ENCODE data around the gene OGDHL.
A peak's percentile ranks its signal among the peaks of the same experiment; 100 is the strongest.
"Not testable (repeated sequence)": the region's sequence is repeated elsewhere in the genome, so short reads cannot be mapped to it uniquely, and the experiment has no call there.

Gene OGDHL

GRCh38 chr10:49739426-49739825 lies 22.7 kb downstream of the OGDHL start:
- Mint-ChIP-seq H3K9me3 (peaks cover 0 to 6% of the 10 kb centered on the region in 2 donors), H3K27ac (no peak overlapping the region), H3K36me3 (no peaks in the 10 kb centered on the region), H3K27me3 (no peaks in the 10 kb centered on the region), H3K4me3 (no peak overlapping the region), H3K4me1 (no peaks in the 10 kb centered on the region)
- no peak for ATAC-seq (replicated peaks)
- no peak for DNase-seq

- no peak overlapping the region for H3K4me3 Mint-ChIP-seq
Observed at GRCh38 chr10:49738616-49739360, 23.3 kb downstream of the OGDHL start.

GRCh38 chr10:49737474-49738201 lies 24.5 kb downstream of the OGDHL start:
- H3K27ac Mint-ChIP-seq: no peak overlapping the region
- H3K27me3 Mint-ChIP-seq: no peaks in the 10 kb centered on the region
- no peak for ATAC-seq (replicated peaks)
- no peaks in the 10 kb centered on the region for H3K36me3 Mint-ChIP-seq
- DNase-seq: no peak
- no peaks in the 10 kb centered on the region for H3K4me1 Mint-ChIP-seq
- peaks cover 0 to 10% of the 10 kb centered on the region in 2 donors for H3K9me3 Mint-ChIP-seq
- H3K4me3 Mint-ChIP-seq: no peak overlapping the region

More at GRCh38 chr10:49738616-49739360, 23.3 kb downstream of the OGDHL start:
- no peak for DNase-seq
- no peak for ATAC-seq (replicated peaks)
- no peaks in the 10 kb centered on the region for H3K4me1 Mint-ChIP-seq
- H3K36me3 Mint-ChIP-seq: no peaks in the 10 kb centered on the region
- H3K9me3 Mint-ChIP-seq: peaks cover 0 to 7% of the 10 kb centered on the region in 2 donors
- no peak overlapping the region for H3K27ac Mint-ChIP-seq
- H3K27me3 Mint-ChIP-seq: no peaks in the 10 kb centered on the region

- Mint-ChIP-seq H3K27ac (peak overlapping the region; percentile 59), H3K27me3 (no peaks in the 10 kb centered on the region), H3K4me3 (no peak overlapping the region), H3K9me3 (peaks cover 0 to 4% of the 10 kb centered on the region in 2 donors), H3K36me3 (no peaks in the 10 kb centered on the region), H3K4me1 (no peaks in the 10 kb centered on the region)
- no peak for DNase-seq
- no peak for ATAC-seq (replicated peaks)
Observed at GRCh38 chr10:49736564-49737113, 25.5 kb downstream of the OGDHL start.

GRCh38 chr10:49735848-49736563 lies 26.1 kb downstream of the OGDHL start:
- ATAC-seq (replicated peaks): no peak
- H3K27ac Mint-ChIP-seq: peak overlapping the region; percentile 59
- no peak for DNase-seq
- no peaks in the 10 kb centered on the region for H3K36me3 Mint-ChIP-seq
- H3K4me3 Mint-ChIP-seq: no peak overlapping the region
- H3K4me1 Mint-ChIP-seq: no peaks in the 10 kb centered on the region
- H3K27me3 Mint-ChIP-seq: no peaks in the 10 kb centered on the region
- H3K9me3 Mint-ChIP-seq: peaks cover 0 to 4% of the 10 kb centered on the region in 2 donors

- Mint-ChIP-seq H3K4me1 (no peaks in the 10 kb centered on the region), H3K4me3 (no peak overlapping the region), H3K9me3 (peaks cover under 1 to 4% of the 10 kb centered on the region in 2 donors), H3K36me3 (no peaks in the 10 kb centered on the region), H3K27ac (no peak overlapping the region), H3K27me3 (no peaks in the 10 kb centered on the region)
- ATAC-seq (replicated peaks) (no peak), DNase-seq (no peak)
Observed at GRCh38 chr10:49735161-49735560, 27.0 kb downstream of the OGDHL start.

- Mint-ChIP-seq H3K4me3 (no peak overlapping the region), H3K4me1 (no peaks in the 10 kb centered on the region), H3K27ac (no peak overlapping the region), H3K36me3 (no peaks in the 10 kb centered on the region), H3K9me3 (peaks cover 4 to 5% of the 10 kb centered on the region in 2 donors), H3K27me3 (no peaks in the 10 kb centered on the region)
- DNase-seq: no peak
- ATAC-seq (replicated peaks): no peak
Observed at GRCh38 chr10:49734676-49735075, 27.4 kb downstream of the OGDHL start.

- DNase-seq (no peak), ATAC-seq (replicated peaks) (no peak)
- Mint-ChIP-seq H3K9me3 (peaks cover 4 to 6% of the 10 kb centered on the region in 2 donors), H3K4me3 (no peak overlapping the region), H3K4me1 (no peaks in the 10 kb centered on the region), H3K27ac (no peak overlapping the region), H3K27me3 (no peaks in the 10 kb centered on the region), H3K36me3 (no peaks in the 10 kb centered on the region)
Observed at GRCh38 chr10:49733866-49734265, 28.3 kb downstream of the OGDHL start.

GRCh38 chr10:49726593-49726992 lies 35.5 kb downstream of the OGDHL start:
- Mint-ChIP-seq H3K9me3 (peaks cover 8 to 18% of the 10 kb centered on the region in 2 donors), H3K4me1 (no peaks in the 10 kb centered on the region), H3K27ac (no peak overlapping the region), H3K4me3 (no peak overlapping the region), H3K36me3 (peaks cover 0 to 2% of the 10 kb centered on the region in 2 donors), H3K27me3 (no peaks in the 10 kb centered on the region)
- DNase-seq (no peak), ATAC-seq (replicated peaks) (no peak)

GRCh38 chr10:49715157-49715556 lies 47.0 kb downstream of the OGDHL start:
- H3K27me3 Mint-ChIP-seq: peaks cover 27 to 31% of the 10 kb centered on the region in 2 donors
- H3K36me3 Mint-ChIP-seq; H3K9me3 Mint-ChIP-seq; H3K4me3 Mint-ChIP-seq; H3K27ac Mint-ChIP-seq; ATAC-seq (replicated peaks); H3K4me1 Mint-ChIP-seq; DNase-seq: not testable (repeated sequence)

- no peak overlapping the region for H3K27ac Mint-ChIP-seq
- peaks cover 33 to 42% of the 10 kb centered on the region in 2 donors for H3K27me3 Mint-ChIP-seq
- H3K36me3 Mint-ChIP-seq: no peaks in the 10 kb centered on the region
- no peaks in the 10 kb centered on the region for H3K4me1 Mint-ChIP-seq
- DNase-seq (no peak), ATAC-seq (replicated peaks) (no peak)
- no peak overlapping the region for H3K4me3 Mint-ChIP-seq
- peaks cover 0 to 5% of the 10 kb centered on the region in 2 donors for H3K9me3 Mint-ChIP-seq
Observed at GRCh38 chr10:49713266-49713665, 48.9 kb downstream of the OGDHL start.

- DNase-seq: no peak
- Mint-ChIP-seq H3K4me3 (no peak overlapping the region), H3K4me1 (peaks cover 3 to 6% of the 10 kb centered on the region in 2 donors), H3K27me3 (peaks cover 33 to 38% of the 10 kb centered on the region in 2 donors), H3K9me3 (peaks cover 0 to 4% of the 10 kb centered on the region in 2 donors), H3K27ac (no peak overlapping the region), H3K36me3 (no peaks in the 10 kb centered on the region)
- ATAC-seq (replicated peaks): no peak
Observed at GRCh38 chr10:49711481-49711880, 50.6 kb downstream of the OGDHL start.

- H3K4me1 Mint-ChIP-seq: peaks cover 3 to 6% of the 10 kb centered on the region in 2 donors
- H3K36me3 Mint-ChIP-seq: no peaks in the 10 kb centered on the region
- no peak for ATAC-seq (replicated peaks)
- DNase-seq: no peak
- H3K27me3 Mint-ChIP-seq: peaks cover 30 to 35% of the 10 kb centered on the region in 2 donors
- peaks cover 0 to 4% of the 10 kb centered on the region in 2 donors for H3K9me3 Mint-ChIP-seq
- H3K4me3 Mint-ChIP-seq: no peak overlapping the region
- H3K27ac Mint-ChIP-seq: no peak overlapping the region
Observed at GRCh38 chr10:49710966-49711365, 51.2 kb downstream of the OGDHL start.

- ATAC-seq (replicated peaks) (no peak), DNase-seq (no peak)
- no peak overlapping the region for H3K4me3 Mint-ChIP-seq
- H3K27me3 Mint-ChIP-seq: peaks cover 28 to 31% of the 10 kb centered on the region in 2 donors
- H3K27ac Mint-ChIP-seq: no peak overlapping the region
- H3K36me3 Mint-ChIP-seq: no peaks in the 10 kb centered on the region
- peaks cover 3 to 6% of the 10 kb centered on the region in 2 donors for H3K4me1 Mint-ChIP-seq
- peaks cover 0 to 5% of the 10 kb centered on the region in 2 donors for H3K9me3 Mint-ChIP-seq
Observed at GRCh38 chr10:49709934-49710333, 52.2 kb downstream of the OGDHL start.
